NCI-H2107 treated with DMSO at 0.1 percent for 48 hours (cell line): ENCODE measurements around the gene CDK6.

Source experiments
- DNase-seq: peaks from one replicate; lab custom pipeline; 2025; ENCODE audit not compliant: unreplicated experiment; lab: John Stamatoyannopoulos, UW

Gene CDK6

GRCh38 chr7:92685136-92686042, 151.0 kb downstream of the CDK6 start:
- no peak for DNase-seq

- no peak for DNase-seq
Measured at GRCh38 chr7:92684274-92684673, 152.1 kb downstream of the CDK6 start.

GRCh38 chr7:92682903-92683539, 153.4 kb downstream of the CDK6 start:
- DNase-seq, result no peak

GRCh38 chr7:92682330-92682729, 154.0 kb downstream of the CDK6 start:
- DNase-seq, result no peak

- no peak for DNase-seq
Measured at GRCh38 chr7:92681633-92682032, 154.7 kb downstream of the CDK6 start.

GRCh38 chr7:92680442-92680841, 155.9 kb downstream of the CDK6 start:
- no peak for DNase-seq

- no peak for DNase-seq
Measured at GRCh38 chr7:92678291-92678920, 158.0 kb downstream of the CDK6 start.

- peak; percentile 91 for DNase-seq
Measured at GRCh38 chr7:92674379-92674778, 162.0 kb downstream of the CDK6 start.

- DNase-seq, result no peak
Measured at GRCh38 chr7:92671505-92672169, 164.7 kb downstream of the CDK6 start.

GRCh38 chr7:92670204-92670851, 166.0 kb downstream of the CDK6 start:
- DNase-seq, result no peak

GRCh38 chr7:92669616-92670165, 166.7 kb downstream of the CDK6 start:
- DNase-seq, result no peak

- no peak for DNase-seq
Measured at GRCh38 chr7:92668564-92668963, 167.8 kb downstream of the CDK6 start.

- no peak for DNase-seq
Measured at GRCh38 chr7:92667816-92668535, 168.4 kb downstream of the CDK6 start.

- DNase-seq, result no peak
Measured at GRCh38 chr7:92665926-92666325, 170.4 kb downstream of the CDK6 start.

GRCh38 chr7:92661651-92662050, 174.7 kb downstream of the CDK6 start:
- no peak for DNase-seq

- DNase-seq, result no peak
Measured at GRCh38 chr7:92658671-92659070, 177.7 kb downstream of the CDK6 start.

- DNase-seq, result no peak
Measured at GRCh38 chr7:92657391-92657790, 179.0 kb downstream of the CDK6 start.

- DNase-seq, result no peak
Measured at GRCh38 chr7:92656121-92656520, 180.3 kb downstream of the CDK6 start.

- DNase-seq, result no peak
Measured at GRCh38 chr7:92655346-92655884, 181.0 kb downstream of the CDK6 start.

- DNase-seq, result no peak
Measured at GRCh38 chr7:92653136-92653535, 183.2 kb downstream of the CDK6 start.
